Hepatocyte (in vitro differentiated cells): ENCODE data around the gene OR10A5. TPM values are rescaled to one million over a fixed set of nuclear protein-coding genes. Genes with fewer than 3 reads are reported as not detected.

Experiments used
- DNase-seq: peaks from one replicate; pipeline ENCODE4 v3.0.0-alpha.2; 2016; ENCODE audit warnings: low spot score
- H2AFZ ChIP-seq: fragments of 200-600 bp; sonication (generic); 2 replicates; pipeline ENCODE4 v1.6.0; 2016; ENCODE audit warnings: antibody characterized with exemption, mild to moderate bottlenecking
- H3K27ac ChIP-seq: fragments of 200-600 bp; sonication (generic); 2 replicates; pipeline ENCODE4 v1.5.1; 2016; ENCODE audit warnings: mild to moderate bottlenecking
- H3K27me3 ChIP-seq: fragments of 200-600 bp; sonication (generic); 2 replicates; pipeline ENCODE4 v1.6.1; 2016
- H3K36me3 ChIP-seq: fragments of 200-600 bp; sonication (generic); replicated peaks from 2 replicates; pipeline ENCODE4 v1.5.1; 2016; ENCODE audit warnings: low read depth; ENCODE audit not compliant: insufficient read depth
- H3K4me1 ChIP-seq: fragments of 200-600 bp; sonication (generic); 2 replicates; pipeline ENCODE4 v1.5.1; 2016; ENCODE audit warnings: mild to moderate bottlenecking, moderate library complexity; ENCODE audit not compliant: insufficient read depth
- H3K4me2 ChIP-seq: fragments of 200-600 bp; sonication (generic); 2 replicates; pipeline ENCODE4 v1.6.0; 2016
- H3K4me3 ChIP-seq: fragments of 200-600 bp; sonication (generic); 2 replicates; pipeline ENCODE4 v1.5.1; 2016; ENCODE audit warnings: mild to moderate bottlenecking
- H3K79me2 ChIP-seq: fragments of 200-600 bp; sonication (generic); 2 replicates; pipeline ENCODE4 v1.6.0; 2017; ENCODE audit warnings: mild to moderate bottlenecking
- H3K9me2 ChIP-seq: fragments of 200-600 bp; sonication (generic); replicated peaks from 2 replicates; pipeline ENCODE4 v1.6.0; 2017; ENCODE audit warnings: mild to moderate bottlenecking; ENCODE audit not compliant: insufficient read depth
- H3K9me3 ChIP-seq: fragments of 200-600 bp; sonication (generic); 2 replicates; pipeline ENCODE4 v1.5.1; 2016; ENCODE audit warnings: low read depth, mild to moderate bottlenecking
- H4K20me1 ChIP-seq: fragments of 200-600 bp; sonication (generic); 2 replicates; pipeline ENCODE4 v1.6.0; 2016; ENCODE audit warnings: mild to moderate bottlenecking; ENCODE audit not compliant: insufficient read depth, poor library complexity, severe bottlenecking
- EZH2 ChIP-seq: fragments of 200-600 bp; sonication (generic); IDR thresholded peaks from 2 replicates; pipeline ENCODE4 v1.6.1; 2016; ENCODE audit warnings: antibody characterized with exemption, mild to moderate bottlenecking, borderline replicate concordance
- EZH2phosphoT487 ChIP-seq: fragments of 200-600 bp; sonication (generic); IDR thresholded peaks from one replicate; pipeline ENCODE4 v1.6.1; 2018; ENCODE audit warnings: antibody characterized with exemption, mild to moderate bottlenecking, low read depth, moderate library complexity; ENCODE audit not compliant: unreplicated experiment, severe bottlenecking
- polyA plus RNA-seq: library from polyadenylated mRNA; unstranded; fragments of >200 nt; fragmentation: Nextera tagmentation; extraction: Ambion mirVana; gene quantifications from 2 replicates; pipeline ENCODE4 v1.2.1, GENCODE V29; 2016
- total RNA-seq: library from RNA; depleted of rRNA; stranded (reverse); fragments of >200 nt; gene quantifications from 2 replicates; pipeline ENCODE4 v1.2.3, GENCODE V29; 2014
- TF ChIP-seq, protein P1 (sequence below): fragments of 200-600 bp; sonication (generic); IDR thresholded peaks from 2 replicates; pipeline ENCODE4 v1.5.1; 2016; ENCODE audit warnings: antibody characterized with exemption, mild to moderate bottlenecking; ENCODE audit not compliant: poor library complexity

The OR10A5 gene
- total and polyA plus RNA-seq, 2 experiments from 2014 or later: not detected

DNA sequence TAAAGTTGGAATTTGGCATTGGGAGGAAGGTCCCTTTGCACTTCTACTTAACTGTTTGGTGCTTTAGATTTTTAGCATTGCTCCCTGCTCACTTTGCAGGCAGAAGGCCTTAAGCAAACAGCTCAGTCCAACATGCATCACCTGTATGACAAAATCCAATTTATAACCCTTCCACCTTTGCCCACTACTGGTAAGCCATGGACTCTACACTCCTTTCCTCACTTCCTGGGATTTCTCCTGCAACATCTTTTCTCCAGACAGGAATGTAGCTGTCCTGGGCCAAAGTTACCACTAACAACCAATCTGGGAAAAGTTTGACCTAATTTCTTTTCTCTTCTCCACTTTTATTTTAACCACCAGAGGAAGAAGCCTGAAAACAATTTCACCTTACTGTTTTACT, 48.6 kb downstream of the OR10A5 start:
- no peaks in the 10 kb centered on the region for H3K4me1 ChIP-seq

GRCh38 chr11:6895010-6895409, 49.5 kb downstream of the OR10A5 start:
- Histone ChIP-seq H3K4me2 (no peak overlapping the region), H3K4me1 (no peaks in the 10 kb centered on the region), H3K36me3 (no peaks in the 10 kb centered on the region), H3K4me3 (no peak overlapping the region), H3K27me3 (no peaks in the 10 kb centered on the region), H4K20me1 (no peaks in the 10 kb centered on the region), H3K9me3 (no peaks in the 10 kb centered on the region), H3K79me2 (no peaks in the 10 kb centered on the region), H3K9me2 (no peaks in the 10 kb centered on the region), H2AFZ (no peak overlapping the region), H3K27ac (no peak overlapping the region)
- DNase-seq: no peak
- TF ChIP-seq EZH2: no peak
- TF ChIP-seq, protein P1, sequence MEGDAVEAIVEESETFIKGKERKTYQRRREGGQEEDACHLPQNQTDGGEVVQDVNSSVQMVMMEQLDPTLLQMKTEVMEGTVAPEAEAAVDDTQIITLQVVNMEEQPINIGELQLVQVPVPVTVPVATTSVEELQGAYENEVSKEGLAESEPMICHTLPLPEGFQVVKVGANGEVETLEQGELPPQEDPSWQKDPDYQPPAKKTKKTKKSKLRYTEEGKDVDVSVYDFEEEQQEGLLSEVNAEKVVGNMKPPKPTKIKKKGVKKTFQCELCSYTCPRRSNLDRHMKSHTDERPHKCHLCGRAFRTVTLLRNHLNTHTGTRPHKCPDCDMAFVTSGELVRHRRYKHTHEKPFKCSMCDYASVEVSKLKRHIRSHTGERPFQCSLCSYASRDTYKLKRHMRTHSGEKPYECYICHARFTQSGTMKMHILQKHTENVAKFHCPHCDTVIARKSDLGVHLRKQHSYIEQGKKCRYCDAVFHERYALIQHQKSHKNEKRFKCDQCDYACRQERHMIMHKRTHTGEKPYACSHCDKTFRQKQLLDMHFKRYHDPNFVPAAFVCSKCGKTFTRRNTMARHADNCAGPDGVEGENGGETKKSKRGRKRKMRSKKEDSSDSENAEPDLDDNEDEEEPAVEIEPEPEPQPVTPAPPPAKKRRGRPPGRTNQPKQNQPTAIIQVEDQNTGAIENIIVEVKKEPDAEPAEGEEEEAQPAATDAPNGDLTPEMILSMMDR: no peak
- no peak for TF ChIP-seq EZH2phosphoT487

More for the DNA sequence above, 48.6 kb downstream of the OR10A5 start:
- no peaks in the 10 kb centered on the region for H3K36me3 ChIP-seq
- no peak overlapping the region for H3K27ac ChIP-seq
- no peaks in the 10 kb centered on the region for H3K27me3 ChIP-seq
- H3K4me2 ChIP-seq: no peak overlapping the region
- DNase-seq: no peak
- no peaks in the 10 kb centered on the region for H3K9me2 ChIP-seq
- no peak overlapping the region for H3K4me3 ChIP-seq
- no peaks in the 10 kb centered on the region for H3K79me2 ChIP-seq
- no peak overlapping the region for H2AFZ ChIP-seq
- H4K20me1 ChIP-seq: no peaks in the 10 kb centered on the region
- TF ChIP-seq EZH2phosphoT487 (no peak), EZH2 (no peak)
- TF ChIP-seq, protein P1: no peak
- no peaks in the 10 kb centered on the region for H3K9me3 ChIP-seq

Other genes starting within 250 kb of the OR10A5 start
- gene RRP8, start 242.1 kb upstream of the OR10A5 start, total RNA-seq: 15.3 and 18.0 TPM in 2 replicates
- gene RRP8, start 242.1 kb upstream of the OR10A5 start, polyA plus RNA-seq: 26.1 and 27.8 TPM in 2 replicates
- gene ILK, start 241.9 kb upstream of the OR10A5 start, total RNA-seq: 110 and 114 TPM in 2 replicates
- gene ILK, start 241.9 kb upstream of the OR10A5 start, polyA plus RNA-seq: 126 and 135 TPM in 2 replicates
- gene TAF10, start 233.5 kb upstream of the OR10A5 start, total RNA-seq: 29.5 and 33.3 TPM in 2 replicates
- gene TAF10, start 233.5 kb upstream of the OR10A5 start, polyA plus RNA-seq: 248 and 295 TPM in 2 replicates
- 68.4 and 105 TPM in 2 replicates for gene TPP1, start 226.3 kb upstream of the OR10A5 start, total RNA-seq
- 170 and 185 TPM in 2 replicates for gene TPP1, start 226.3 kb upstream of the OR10A5 start, polyA plus RNA-seq
- gene DCHS1, start 189.9 kb upstream of the OR10A5 start, total RNA-seq: 8.5 and 15.2 TPM in 2 replicates
- 6.3 and 8.0 TPM in 2 replicates for gene DCHS1, start 189.9 kb upstream of the OR10A5 start, polyA plus RNA-seq
- 34.5 and 71.9 TPM in 2 replicates for gene MRPL17, start 162.3 kb upstream of the OR10A5 start, total RNA-seq
- gene MRPL17, start 162.3 kb upstream of the OR10A5 start, polyA plus RNA-seq: 62.7 and 71.9 TPM in 2 replicates
- 0.12 and 0.27 TPM in 2 replicates for gene OR2AG2, start 73.7 kb upstream of the OR10A5 start, total RNA-seq
- gene OR2AG2, start 73.7 kb upstream of the OR10A5 start, polyA plus RNA-seq: not detected in 2 replicates
- 0.83 TPM in 1 of 2 replicates, not detected in the other for gene OR2AG1, start 62.7 kb upstream of the OR10A5 start, total RNA-seq
- not detected in 2 replicates for gene OR2AG1, start 62.7 kb upstream of the OR10A5 start, polyA plus RNA-seq
- 0.08 and 0.20 TPM in 2 replicates for gene OR6A2, start 46.0 kb upstream of the OR10A5 start, total RNA-seq
- gene OR6A2, start 46.0 kb upstream of the OR10A5 start, polyA plus RNA-seq: not detected in 2 replicates
- not detected in 2 replicates for gene OR10A2, start 17.4 kb downstream of the OR10A5 start, total RNA-seq
- gene OR10A2, start 17.4 kb downstream of the OR10A5 start, polyA plus RNA-seq: 0.04 and 0.12 TPM in 2 replicates
- gene OR10A4, start 30.9 kb downstream of the OR10A5 start, total RNA-seq: not detected in 2 replicates
- not detected in 2 replicates for gene OR10A4, start 30.9 kb downstream of the OR10A5 start, polyA plus RNA-seq
- 0.24 and 0.30 TPM in 2 replicates for gene OR2D2, start 46.8 kb downstream of the OR10A5 start, total RNA-seq
- gene OR2D2, start 46.8 kb downstream of the OR10A5 start, polyA plus RNA-seq: not detected in 2 replicates
- not detected in 2 replicates for gene OR2D3, start 75.3 kb downstream of the OR10A5 start, total RNA-seq
- 0.15 TPM in 1 of 2 replicates, not detected in the other for gene OR2D3, start 75.3 kb downstream of the OR10A5 start, polyA plus RNA-seq
- 3.3 and 3.6 TPM in 2 replicates for gene ZNF215, start 80.7 kb downstream of the OR10A5 start, total RNA-seq
- 1.2 and 2.0 TPM in 2 replicates for gene ZNF215, start 80.7 kb downstream of the OR10A5 start, polyA plus RNA-seq
- gene ZNF214, start 174.7 kb downstream of the OR10A5 start, total RNA-seq: 3.3 and 5.0 TPM in 2 replicates
- gene ZNF214, start 174.7 kb downstream of the OR10A5 start, polyA plus RNA-seq: 1.4 and 3.4 TPM in 2 replicates
- gene NLRP14, start 174.8 kb downstream of the OR10A5 start, total RNA-seq: 0.24 and 0.40 TPM in 2 replicates
- not detected in 2 replicates for gene NLRP14, start 174.8 kb downstream of the OR10A5 start, polyA plus RNA-seq
- 0.30 TPM in 1 of 2 replicates, not detected in the other for gene RBMXL2, start 243.3 kb downstream of the OR10A5 start, total RNA-seq
- 0.35 TPM in 1 of 2 replicates, not detected in the other for gene RBMXL2, start 243.3 kb downstream of the OR10A5 start, polyA plus RNA-seq